Stimulated activated CD8-positive, alpha-beta memory T cell treated with anti-CD3 and anti-CD28 coated beads, Interleukin-7, amount 100 ng/mL, for 1 hour (primary cell): ENCODE data around the gene FEM1B.

Experiments
- DNase-seq, 2 donors: peaks; one replicate each; pipeline ENCODE4 v3.0.0-alpha.2; 2020; ENCODE audit warnings: low read depth in 2 of 2

FEM1B gene

GRCh38 chr15:68285259-68285980, 7.9 kb downstream of the FEM1B start:
- no peak for DNase-seq

- DNase-seq: no peak
Measured at GRCh38 chr15:68286256-68286655, 8.7 kb downstream of the FEM1B start.

DNA sequence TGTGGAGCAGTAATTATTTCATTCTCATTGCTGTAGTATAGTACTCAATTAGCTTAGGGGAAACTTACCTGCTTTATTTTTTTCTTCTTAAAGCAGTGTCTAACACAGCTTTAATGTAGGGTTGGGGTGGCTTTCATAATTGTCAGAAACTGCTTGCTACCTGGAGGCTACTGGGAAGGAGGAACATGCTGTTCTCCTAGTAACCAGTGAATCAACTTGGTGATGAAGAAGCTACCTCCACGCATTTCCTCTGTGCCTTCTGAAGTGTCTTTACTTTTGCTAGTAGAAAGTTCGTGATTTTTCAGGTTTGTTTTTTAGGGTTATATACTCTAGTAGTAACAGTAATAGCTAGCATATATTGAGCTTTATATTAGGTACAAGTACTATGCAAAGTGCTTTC, 11.5 kb downstream of the FEM1B start:
- no peak for DNase-seq

GRCh38 chr15:68289621-68290352, 12.2 kb downstream of the FEM1B start:
- no peak for DNase-seq

GRCh38 chr15:68290715-68291114, 13.2 kb downstream of the FEM1B start:
- DNase-seq: no peak

GRCh38 chr15:68292157-68292781, 14.7 kb downstream of the FEM1B start:
- DNase-seq: no peak

DNA sequence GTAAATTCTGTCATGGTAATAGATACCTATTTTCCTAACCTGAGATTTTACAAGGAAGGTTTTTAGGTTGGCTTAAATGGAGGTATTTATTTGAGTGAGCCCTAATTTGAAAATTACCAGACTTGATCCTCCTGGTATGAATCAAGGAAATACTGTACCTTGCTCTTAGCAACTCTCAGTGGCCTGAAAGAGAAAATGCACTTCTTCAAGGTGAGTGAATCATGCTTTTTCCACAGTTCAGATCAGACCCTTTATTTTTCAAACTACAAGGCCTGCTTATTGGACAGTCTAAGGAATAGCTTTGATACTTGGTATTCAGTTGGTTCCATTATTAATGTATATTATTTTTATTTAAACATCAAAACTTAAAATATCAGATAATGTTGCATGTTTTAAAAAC, 15.4 kb downstream of the FEM1B start:
- no peak for DNase-seq

GRCh38 chr15:68295014-68295805, 17.7 kb downstream of the FEM1B start:
- DNase-seq: no peak

- DNase-seq: no peak
Measured at GRCh38 chr15:68298336-68298735, 20.8 kb downstream of the FEM1B start.

DNA sequence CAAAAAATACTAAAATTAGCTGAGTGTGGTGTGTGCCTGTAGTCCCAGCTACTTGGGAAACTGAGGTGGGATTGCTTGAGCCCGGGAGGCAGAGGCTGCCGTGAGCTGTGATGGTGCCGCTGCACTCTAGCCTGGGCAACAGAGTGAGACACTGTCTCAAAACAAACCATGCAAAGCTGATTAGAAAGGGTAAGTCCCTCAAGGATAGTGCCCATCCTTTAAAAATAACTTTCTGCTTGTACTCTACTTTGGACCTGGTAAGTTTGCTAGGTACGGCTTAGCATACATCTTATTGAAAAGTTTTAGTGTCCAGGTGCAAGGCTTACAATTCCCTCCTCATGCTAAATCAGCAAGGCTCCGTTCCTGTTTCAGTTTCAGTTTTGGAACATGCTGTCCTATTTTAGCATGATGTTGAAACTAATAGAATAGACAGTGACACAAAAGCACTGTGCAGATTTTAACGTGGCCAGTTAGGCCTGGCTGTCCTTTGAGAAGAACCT, 21.4 kb downstream of the FEM1B start:
- DNase-seq: no peak

DNA sequence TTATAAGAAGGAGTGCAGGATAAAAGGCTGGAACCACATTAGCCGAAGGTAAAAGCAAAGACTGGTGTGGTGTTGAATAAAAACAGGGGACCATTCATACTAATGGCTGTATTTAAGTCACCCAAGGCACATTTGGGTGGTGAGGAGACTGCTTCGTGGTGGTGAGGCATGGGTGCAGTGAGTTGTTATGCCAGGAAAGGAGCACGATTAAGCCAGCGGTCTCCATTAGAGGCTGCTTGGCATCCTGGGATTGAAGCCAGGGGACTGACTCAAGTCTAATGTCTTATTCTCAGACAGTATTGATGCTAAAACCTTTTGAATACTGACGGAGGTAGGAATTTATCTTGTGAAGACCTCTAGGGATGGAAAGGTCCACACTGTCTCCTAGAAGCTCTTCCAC, 21.9 kb downstream of the FEM1B start:
- no peak for DNase-seq

GRCh38 chr15:68300115-68300940, 22.8 kb downstream of the FEM1B start:
- no peak for DNase-seq

- no peak for DNase-seq
Measured at GRCh38 chr15:68301301-68301700, 23.8 kb downstream of the FEM1B start.

- DNase-seq: no peak
Measured at GRCh38 chr15:68302729-68303128, 25.2 kb downstream of the FEM1B start.

DNA sequence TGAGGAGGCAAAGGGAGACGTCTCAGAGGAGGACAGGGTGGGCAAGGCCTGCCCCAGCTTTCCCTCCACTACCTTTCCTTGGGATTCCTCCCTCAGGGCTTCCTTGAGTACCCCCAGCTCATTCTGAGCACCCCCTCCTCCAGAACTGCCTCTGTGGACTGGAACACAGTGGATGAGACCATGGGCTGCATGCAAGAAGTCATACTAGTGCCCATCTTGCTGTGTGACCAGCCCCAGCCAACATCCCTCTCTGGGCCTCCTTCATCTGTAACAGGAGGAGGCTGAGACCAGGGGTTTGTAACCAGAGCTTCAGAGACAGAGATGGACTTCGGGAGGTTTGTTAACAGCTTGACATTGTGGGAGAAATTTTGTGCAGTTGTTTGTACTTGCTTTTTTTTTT, 25.6 kb downstream of the FEM1B start:
- no peak for DNase-seq

DNA sequence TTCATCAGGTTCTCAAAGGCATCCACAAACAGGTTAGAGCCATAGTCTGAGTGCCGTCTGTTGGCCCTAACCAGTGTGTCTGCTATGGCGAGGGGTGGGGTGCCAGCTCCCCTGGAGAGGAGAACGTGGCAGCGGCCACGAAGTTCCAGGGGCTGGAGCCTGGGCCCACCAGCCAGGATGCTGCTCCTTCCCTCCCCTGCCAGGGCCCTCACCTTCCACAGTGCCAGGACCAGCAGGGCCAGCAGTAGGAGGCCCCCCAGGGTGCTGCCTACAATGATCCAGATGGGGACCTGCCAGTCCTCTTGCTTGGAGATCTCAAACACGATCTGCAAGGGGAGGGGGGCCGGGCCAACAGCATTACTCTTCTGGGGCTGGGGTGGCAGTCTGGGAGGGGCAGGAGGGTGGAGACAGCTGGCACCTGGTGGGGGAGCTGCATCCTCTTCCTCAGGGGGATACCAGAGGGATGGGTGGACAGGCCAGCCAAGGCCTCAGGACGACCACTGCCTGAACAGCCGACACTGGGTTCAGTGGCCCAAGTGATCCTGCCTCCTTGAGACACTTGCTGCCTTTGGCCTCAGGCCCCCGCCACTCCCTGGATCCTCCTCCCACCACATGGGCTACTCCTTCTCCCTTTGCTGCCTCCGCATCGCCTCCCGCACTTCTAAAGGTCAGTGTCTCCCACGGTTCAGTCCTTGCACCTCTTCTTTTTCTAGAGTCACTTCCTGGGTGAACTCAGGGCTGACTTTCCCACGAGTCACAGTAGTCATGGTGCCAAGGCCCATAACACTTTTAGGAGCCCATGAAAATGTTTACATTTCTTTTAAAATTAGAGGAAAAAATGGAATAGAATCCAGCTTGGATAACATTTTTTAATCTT, 26.3 kb downstream of the FEM1B start:
- DNase-seq: no peak

DNA sequence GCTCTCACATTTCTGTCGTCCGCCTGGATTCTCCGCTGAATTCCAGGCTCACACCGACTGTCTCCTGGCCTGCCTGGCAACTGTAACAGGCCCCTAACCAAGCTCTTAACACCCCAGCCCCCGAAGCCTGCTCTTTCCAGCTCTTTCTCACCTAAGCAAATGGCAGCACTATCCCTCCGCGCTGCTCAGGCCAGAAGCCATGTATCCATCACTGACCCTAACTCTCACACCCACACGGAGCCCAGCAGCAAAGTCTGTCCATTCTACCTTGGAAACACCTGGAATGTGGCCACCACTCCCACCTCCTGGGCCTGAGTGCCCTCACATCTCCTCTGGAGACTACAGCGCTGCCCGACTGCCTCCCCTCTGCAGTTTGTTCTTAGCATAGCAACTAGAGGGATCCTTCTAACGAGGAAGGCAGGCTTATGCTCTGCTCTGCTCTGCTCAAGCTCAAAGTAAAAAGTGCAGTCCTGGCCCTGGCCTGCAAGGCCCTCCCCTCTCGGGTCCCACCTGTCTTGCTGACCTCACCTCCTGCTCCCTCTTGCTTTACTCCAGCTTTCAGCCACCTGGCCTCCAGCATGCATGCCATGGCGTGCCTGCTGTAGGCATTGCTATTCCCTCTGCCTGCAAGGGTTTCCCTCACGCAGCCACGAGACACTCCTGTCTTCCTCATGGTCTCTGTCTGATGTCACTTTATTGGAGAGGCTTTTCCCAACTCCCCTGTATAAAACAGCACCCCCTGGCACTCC, 27.2 kb downstream of the FEM1B start:
- no peak for DNase-seq

- no peak for DNase-seq
Measured at GRCh38 chr15:68305420-68305871, 27.9 kb downstream of the FEM1B start.
